Effector memory CD4-positive, alpha-beta T cell (primary cell): ENCODE measurements around the gene HOXA4.

Experiments
- DNase-seq, 3 donors: peaks; one replicate each; pipeline ENCODE4 v3.0.0-alpha.2; 2020
- H3K27ac ChIP-seq: 2 replicates; pipeline ENCODE4 v1.7.0; 2013; ENCODE audit warnings: mild to moderate bottlenecking, low read length, moderate library complexity; ENCODE audit not compliant: insufficient read depth, poor library complexity, severe bottlenecking
- H3K27me3 ChIP-seq: replicated peaks from 2 replicates; pipeline ENCODE4 v1.7.0; 2013; ENCODE audit warnings: mild to moderate bottlenecking, low read length; ENCODE audit not compliant: insufficient read depth, control insufficient read depth, poor library complexity, severe bottlenecking
- H3K36me3 ChIP-seq: 2 replicates; pipeline ENCODE4 v1.7.0; 2013; ENCODE audit warnings: mild to moderate bottlenecking, low read length, moderate library complexity; ENCODE audit not compliant: control insufficient read depth, insufficient read depth
- H3K4me1 ChIP-seq: 2 replicates; pipeline ENCODE4 v1.7.0; 2013; ENCODE audit warnings: low read length, mild to moderate bottlenecking; ENCODE audit not compliant: control insufficient read depth, insufficient read depth, poor library complexity, severe bottlenecking
- H3K4me3 ChIP-seq: 2 replicates; pipeline ENCODE4 v1.7.0; 2013; ENCODE audit warnings: low read length, low read depth, mild to moderate bottlenecking; ENCODE audit not compliant: insufficient read depth, poor library complexity, severe bottlenecking
- H3K9me3 ChIP-seq: 2 replicates; pipeline ENCODE4 v1.7.0; 2013; ENCODE audit warnings: mild to moderate bottlenecking, low read length, moderate library complexity; ENCODE audit not compliant: control insufficient read depth

Gene HOXA4

DNA sequence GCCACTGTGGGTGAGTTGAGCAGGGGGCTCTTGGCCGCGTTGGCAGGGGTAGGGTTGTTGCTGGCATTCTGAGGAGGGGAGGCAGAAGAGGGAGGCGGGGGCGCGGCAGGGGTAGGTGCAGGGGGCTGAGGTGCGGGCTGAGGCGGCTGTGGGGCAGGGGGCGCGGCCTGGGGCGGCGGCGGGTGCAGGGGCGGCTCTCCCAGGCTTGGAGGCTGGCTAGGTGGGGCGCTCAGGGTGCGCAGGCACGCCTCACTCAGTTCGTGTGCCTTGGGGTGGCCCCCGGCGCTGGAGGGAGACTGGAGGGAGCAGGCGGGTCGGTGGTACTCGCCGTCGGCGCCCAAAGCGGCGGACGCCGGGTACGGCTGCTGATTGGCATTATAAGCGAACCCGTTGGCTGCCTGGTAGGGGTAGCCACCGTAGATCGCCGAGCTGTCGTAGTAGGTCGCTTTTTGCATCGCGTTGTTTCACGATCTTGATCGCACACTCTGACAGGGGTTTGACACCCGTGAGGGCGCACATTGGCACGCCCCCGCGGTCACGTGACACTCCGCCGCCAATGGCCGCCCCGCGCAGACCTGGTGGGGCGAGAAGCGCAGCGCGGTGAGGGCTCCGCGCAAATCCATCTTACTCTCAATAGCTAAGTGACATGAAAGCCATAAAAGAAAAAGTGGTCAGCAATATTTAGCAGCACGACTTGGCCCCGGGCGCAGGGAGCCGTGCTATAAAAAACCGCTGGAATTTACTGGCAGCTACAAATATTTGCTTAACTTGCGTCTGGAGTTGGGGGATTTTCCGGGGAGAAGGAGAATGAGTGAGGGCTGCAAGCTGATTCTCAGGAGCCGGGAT is 20.1 kb downstream of the HOXA4 start:
- no peak overlapping the region for H3K4me3 ChIP-seq
- no peak overlapping the region for H3K27ac ChIP-seq
- no peaks in the 10 kb centered on the region for H3K4me1 ChIP-seq
- H3K27me3 ChIP-seq = no peaks in the 10 kb centered on the region
- no peaks in the 10 kb centered on the region for H3K36me3 ChIP-seq
- H3K9me3 ChIP-seq = no peaks in the 10 kb centered on the region
- no peak for DNase-seq

DNA sequence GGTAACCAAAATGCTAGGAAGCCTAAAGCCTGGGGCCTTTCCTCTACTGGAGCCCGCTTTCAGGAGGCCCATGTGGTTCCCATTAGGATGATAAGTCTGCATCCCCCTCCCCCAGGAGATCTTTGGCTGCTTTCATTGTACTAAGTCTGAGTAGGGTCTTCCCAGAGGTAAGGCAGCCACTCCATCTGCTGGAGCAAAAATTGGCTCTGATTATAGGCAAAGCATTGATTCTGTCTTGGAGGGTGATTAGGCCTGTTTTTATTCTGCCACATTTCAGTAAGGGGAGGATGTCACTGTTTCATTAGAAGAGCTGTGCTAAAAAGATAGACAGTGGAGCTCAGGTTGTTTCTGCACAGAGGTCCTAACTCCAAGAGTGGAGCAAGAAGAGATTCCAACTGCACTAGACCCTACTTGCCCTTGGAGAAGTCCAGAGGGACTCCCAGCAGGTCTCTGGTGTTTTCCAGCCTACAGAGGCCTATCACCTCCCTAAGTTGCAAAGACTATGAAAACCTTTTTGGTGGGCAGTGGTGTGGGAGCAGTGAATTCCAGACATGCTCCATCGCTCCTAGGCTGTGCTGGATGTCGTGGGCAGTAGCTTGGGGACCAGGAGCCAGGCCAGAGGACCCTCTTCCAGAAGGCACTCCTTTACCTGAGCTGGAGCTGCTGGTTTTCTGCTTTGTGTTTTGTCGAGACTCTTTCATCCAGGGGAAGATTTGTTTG is 20.9 kb downstream of the HOXA4 start:
- Histone ChIP-seq H3K27me3 (peaks cover 4% of the 10 kb centered on the region), H3K27ac (no peak overlapping the region), H3K36me3 (no peaks in the 10 kb centered on the region), H3K4me3 (no peak overlapping the region), H3K4me1 (no peaks in the 10 kb centered on the region), H3K9me3 (no peaks in the 10 kb centered on the region)
- DNase-seq = no peak

DNA sequence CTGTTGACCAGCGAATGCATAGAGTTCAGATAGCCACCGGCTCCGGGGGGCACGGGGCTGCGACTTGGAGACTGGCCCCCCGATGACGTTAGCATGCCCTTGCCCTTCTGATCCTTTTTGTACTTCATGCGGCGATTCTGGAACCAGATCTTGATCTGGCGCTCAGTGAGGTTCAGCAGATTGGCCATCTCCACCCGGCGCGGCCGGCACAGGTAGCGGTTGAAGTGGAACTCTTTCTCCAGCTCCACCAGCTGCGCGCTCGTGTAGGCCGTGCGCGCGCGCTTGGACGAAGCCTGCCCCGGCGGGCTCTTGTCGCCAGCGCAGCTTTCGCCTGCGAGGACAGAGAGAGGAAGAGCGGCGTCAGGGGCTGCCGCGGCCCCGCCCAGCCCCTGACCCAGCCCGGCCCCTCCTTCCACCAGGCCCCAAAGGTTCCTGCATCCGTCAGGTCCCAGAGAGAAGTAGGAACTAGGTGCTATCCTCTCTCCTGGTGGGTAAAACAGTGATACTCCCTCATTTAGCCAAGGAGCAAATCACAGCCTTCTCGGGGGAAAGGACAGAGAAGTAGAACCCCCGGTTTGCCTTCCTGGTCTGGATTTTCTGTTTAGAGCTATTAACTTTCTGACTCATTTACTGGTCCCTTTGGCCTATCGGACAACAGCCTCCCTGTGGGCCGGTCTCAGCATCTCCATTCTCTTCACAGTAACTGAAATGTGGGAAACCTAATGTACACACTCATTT is 22.0 kb downstream of the HOXA4 start:
- peaks cover 13% of the 10 kb centered on the region for H3K27me3 ChIP-seq
- H3K36me3 ChIP-seq = no peaks in the 10 kb centered on the region
- H3K4me3 ChIP-seq = no peak overlapping the region
- H3K9me3 ChIP-seq = no peaks in the 10 kb centered on the region
- no peak for DNase-seq
- no peaks in the 10 kb centered on the region for H3K4me1 ChIP-seq
- H3K27ac ChIP-seq = no peak overlapping the region

DNA sequence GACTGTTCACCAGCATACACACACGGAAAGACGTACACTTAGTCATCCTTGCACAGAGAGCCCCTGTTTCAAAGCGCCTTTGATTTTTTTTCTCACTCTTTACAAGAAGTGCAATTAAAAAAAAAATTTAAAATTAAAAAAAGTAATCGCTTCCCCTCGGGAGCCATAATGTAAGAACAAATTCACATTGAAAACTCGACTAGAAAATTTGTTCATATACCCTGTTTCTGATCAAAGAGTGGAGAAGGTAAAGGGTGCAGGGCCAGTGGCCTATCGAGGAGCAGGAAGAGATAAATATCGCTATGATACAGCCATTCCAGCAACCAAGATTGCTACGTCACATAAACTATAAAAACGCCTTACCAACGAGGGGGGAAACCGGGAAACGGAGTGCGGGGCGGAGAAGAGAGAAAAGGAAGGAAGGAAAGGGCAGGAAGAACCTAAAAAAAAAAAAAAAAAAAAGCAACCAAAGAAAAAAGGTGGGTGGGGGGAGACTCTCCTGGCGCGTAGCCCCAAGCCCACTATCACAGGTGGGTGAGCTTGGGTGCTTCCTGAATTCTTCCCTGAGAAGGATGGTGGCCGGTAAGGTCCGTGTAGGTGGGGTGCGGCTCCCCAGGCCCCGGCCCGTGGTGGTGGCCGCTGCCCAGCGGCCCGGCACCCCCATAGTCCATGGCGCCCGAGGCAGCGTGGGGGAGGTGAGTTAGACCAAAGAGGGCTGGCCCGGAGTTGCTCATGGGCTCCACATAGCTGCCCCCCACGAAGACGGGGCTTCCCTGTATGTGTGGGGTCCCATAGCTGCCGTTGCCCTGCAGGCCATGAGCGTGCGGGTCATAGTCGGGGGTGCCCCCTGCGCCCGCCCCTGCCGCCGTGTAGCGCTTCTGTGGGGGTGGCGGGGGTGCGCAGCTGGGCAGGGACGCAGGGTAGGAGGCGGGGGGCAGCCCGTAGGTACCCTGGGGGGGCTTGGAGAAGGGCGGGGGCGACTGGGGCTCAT is 22.9 kb downstream of the HOXA4 start:
- Histone ChIP-seq H3K4me1 (peaks cover 3% of the 10 kb centered on the region), H3K36me3 (no peaks in the 10 kb centered on the region), H3K9me3 (no peaks in the 10 kb centered on the region), H3K27ac (no peak overlapping the region), H3K4me3 (no peak overlapping the region), H3K27me3 (peaks cover 19% of the 10 kb centered on the region)
- DNase-seq = no peak

DNA sequence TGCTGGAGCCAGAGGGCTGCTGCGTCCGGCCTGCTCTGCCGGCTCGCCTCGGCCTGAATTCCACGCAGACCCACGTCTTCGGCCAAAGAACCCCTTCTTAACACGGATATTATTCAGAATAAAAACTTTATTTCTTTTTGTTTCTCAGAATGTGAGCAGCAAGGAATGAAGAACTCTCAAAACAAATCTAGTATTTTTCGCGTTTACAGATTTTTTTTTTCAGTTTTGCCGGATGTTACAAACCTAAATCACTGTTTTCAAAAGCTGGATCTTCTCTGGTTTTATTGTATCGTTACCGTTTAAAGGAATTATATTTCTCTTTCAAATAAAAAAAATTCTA is 23.7 kb downstream of the HOXA4 start:
- H3K27ac ChIP-seq = no peak overlapping the region
- H3K4me1 ChIP-seq = peaks cover 9% of the 10 kb centered on the region
- no peaks in the 10 kb centered on the region for H3K36me3 ChIP-seq
- H3K9me3 ChIP-seq = no peaks in the 10 kb centered on the region
- peaks cover 24% of the 10 kb centered on the region for H3K27me3 ChIP-seq
- no peak for DNase-seq
- H3K4me3 ChIP-seq = no peak overlapping the region

DNA sequence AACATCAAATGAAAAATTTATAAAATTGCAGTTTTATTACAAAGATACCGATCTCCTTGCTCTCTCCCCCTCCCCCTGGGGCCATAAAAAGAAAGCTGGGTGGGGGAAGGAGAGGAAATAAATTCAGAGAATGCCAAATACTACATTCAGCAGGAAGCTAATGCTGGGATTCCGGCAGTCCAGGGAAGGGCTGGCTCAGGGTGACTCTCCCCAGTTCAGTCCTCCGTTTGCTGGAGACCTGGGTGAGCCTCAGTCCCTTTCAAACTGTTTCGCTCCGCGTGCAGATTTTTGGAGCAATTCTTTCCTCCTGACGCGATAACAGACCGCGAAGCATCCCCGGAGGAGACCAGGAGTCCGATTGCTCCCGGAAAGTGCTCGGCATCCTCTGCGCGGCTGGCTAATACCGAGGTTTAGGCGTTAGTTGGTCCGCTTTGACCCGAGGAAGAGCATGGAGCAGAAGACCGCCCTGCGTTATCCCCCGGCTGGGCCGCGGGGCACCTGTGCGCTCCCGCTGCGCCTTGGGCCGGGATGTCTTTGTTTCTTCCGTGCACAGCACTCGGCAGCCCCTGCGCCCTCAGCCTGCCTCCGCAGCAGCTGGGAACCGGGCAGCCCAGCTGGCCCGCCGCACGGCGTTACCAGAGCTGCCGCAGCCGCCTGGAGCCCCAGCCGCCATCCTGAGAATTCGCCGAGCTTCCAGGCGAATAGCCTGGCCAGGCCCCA is 24.2 kb downstream of the HOXA4 start:
- Histone ChIP-seq H3K4me1 (peaks cover 9% of the 10 kb centered on the region), H3K9me3 (no peaks in the 10 kb centered on the region), H3K27ac (no peak overlapping the region), H3K4me3 (no peak overlapping the region), H3K36me3 (no peaks in the 10 kb centered on the region), H3K27me3 (peaks cover 28% of the 10 kb centered on the region)
- DNase-seq = no peak

DNA sequence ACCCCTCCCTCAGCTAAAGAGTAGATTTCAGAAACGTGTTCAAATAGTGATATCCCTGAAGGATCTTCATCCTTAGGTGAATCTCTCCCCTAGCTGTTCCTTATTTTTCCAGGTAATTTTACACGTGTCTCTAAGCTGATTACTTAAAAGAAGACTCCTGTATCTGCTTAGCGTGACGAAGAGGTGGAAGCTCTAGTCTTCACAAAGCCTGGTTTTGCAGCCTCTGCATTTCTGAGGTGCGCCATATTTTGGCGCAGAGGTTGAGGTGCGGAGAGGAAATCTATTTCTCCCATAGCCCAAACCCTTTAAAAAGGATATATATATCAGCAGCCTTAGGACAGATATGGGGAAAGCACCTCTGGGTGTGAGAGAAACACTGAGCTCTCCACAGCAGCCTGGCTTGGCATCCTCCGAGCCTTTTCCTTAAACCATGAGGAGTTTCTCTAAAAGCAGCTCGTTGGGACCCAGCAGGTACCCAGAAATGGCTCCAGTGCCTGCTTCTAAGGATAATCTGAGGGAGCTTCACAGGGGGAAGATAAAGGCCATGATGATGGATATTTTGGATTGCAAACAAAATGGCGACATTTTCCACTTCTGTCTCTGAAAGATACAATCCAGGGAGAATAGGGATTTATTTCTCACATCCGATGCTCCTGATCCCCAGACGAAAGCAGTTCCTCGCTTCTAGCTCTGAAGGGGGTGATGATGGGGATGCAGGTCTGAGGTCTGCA is 25.1 kb downstream of the HOXA4 start:
- no peaks in the 10 kb centered on the region for H3K9me3 ChIP-seq
- H3K4me3 ChIP-seq = no peak overlapping the region
- peaks cover 28% of the 10 kb centered on the region for H3K27me3 ChIP-seq
- peaks cover 9% of the 10 kb centered on the region for H3K4me1 ChIP-seq
- H3K36me3 ChIP-seq = no peaks in the 10 kb centered on the region
- no peak for DNase-seq
- no peak overlapping the region for H3K27ac ChIP-seq

DNA sequence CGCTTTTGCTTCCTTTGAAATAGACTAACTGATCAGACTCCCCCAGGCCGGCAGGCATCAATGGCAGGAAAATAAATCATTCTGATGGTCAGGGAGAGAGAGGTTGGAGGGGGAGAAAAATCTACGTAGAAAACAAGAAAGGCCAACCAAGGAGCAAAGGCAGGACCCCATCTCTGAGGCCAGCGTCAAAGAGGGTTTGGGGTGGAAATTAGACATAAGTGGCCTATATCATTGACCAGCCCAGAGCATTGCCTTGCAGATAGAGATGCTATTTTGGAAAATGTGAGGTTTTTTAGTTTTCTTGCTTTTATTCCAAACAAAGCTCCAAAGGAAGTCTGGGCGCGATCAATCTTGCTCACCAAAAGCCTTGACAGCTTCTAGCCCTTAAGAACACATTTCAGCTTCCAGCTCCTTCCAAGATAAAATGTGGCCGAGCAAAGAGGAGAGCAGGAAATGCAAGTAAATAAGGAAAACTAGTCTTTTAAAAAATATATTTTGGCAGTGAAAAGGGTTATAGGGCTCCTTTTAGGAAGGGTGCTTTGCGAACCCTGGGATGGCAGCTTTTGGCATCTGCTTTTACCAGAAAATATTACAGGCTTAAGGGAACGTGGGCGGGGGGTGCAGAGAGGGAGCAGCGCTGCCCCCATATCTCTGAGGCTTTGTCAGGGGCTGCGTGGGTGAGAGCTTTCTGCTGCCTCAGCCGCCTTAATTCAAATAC is 26.1 kb downstream of the HOXA4 start:
- Histone ChIP-seq H3K36me3 (no peaks in the 10 kb centered on the region), H3K4me1 (peaks cover 9% of the 10 kb centered on the region), H3K27ac (no peak overlapping the region), H3K4me3 (no peak overlapping the region), H3K9me3 (no peaks in the 10 kb centered on the region), H3K27me3 (peaks cover 28% of the 10 kb centered on the region)
- DNase-seq = no peak
